GM19455 (cell line): ENCODE measurements around the gene SEZ6L2.
"Not testable (repeated sequence)": the region's sequence is repeated elsewhere in the genome, so short reads cannot be mapped to it uniquely, and the experiment has no call there.

Source experiments
- ATAC-seq: cut with Tn5 transposase; IDR thresholded peaks from one replicate; pipeline ENCODE4 v1.9.1; 2021; ENCODE audit not compliant: unreplicated experiment

The SEZ6L2 gene

DNA sequence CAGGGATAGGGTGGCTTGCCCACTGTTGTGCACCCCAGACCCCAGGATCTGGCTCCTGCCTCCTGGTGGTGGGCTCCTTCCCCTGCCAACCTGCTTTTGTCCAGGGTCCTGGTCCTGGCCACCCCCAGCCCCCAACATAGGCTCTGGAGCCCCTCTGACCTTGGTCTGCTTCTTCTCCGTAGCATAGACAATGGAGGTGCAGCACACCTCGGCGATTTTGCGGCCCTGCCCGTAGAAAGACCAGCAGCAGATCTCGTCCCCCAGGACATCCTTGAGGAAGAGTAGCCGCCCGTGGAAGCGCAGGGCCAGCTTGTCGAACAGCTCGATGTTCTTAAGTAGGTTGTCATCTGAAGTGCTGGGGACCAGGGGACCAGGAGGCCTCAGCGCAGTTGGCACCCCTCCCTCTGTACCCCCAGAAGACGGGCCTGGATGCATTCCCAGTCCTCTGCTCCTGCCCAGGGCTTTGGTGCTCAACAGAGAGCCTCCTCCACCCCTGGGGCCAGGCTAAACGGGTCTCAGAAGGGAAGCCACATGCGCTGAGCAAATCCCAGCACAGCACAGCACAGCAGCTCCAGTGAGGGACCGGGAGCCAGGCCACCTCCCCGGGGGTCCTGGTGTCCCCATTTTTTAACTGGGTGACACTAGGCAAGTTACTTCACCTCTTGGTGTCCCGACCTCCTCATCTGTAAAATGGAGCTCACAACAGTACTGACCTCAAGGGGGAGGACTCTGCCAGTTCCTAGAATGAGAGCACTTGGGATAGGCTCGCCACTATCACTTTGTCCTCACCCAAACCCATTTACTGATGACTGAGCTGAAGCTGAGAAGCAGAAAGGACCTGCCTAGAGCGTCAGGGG, 11.7 kb upstream of the SEZ6L2 start:
- ATAC-seq = no peak

DNA sequence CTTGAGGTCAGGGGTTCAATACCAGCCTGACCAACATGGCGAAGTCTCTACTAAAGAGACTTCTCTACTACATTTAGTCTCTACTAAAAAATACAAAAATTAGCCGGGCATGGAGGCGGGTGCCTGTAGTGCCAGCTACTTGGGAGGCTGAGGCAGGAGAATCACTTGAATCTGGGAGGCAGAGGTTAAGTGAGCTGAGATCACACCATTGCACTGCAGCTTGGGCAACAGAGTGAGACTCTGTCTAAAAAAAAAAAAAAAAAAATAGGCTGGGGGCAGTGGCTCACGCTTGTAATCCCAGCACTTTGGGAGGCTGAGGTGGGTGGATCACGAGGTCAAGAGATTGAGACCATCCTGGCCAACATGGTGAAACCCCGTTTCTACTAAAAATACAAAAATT, 10.5 kb upstream of the SEZ6L2 start:
- not testable (repeated sequence) for ATAC-seq

DNA sequence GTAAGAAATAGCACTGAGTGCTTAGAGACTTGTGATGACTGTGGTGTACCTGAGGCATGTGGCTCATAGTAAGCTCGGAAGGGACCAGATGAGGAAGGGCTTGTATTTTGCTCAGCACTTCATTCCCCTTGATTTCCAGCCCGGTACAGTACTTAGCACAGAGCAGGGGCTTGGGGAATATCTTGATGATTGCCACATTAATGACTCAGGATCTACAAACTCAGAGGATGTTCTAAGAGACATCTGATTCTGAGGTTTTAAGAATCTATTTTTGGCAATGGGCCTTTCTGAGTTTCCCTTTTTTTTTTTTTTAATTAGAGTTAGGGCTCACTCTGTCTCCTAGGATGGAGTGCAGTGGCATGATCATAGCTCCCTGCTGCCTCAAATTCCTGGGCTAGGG, 10.0 kb upstream of the SEZ6L2 start:
- no peak for ATAC-seq

DNA sequence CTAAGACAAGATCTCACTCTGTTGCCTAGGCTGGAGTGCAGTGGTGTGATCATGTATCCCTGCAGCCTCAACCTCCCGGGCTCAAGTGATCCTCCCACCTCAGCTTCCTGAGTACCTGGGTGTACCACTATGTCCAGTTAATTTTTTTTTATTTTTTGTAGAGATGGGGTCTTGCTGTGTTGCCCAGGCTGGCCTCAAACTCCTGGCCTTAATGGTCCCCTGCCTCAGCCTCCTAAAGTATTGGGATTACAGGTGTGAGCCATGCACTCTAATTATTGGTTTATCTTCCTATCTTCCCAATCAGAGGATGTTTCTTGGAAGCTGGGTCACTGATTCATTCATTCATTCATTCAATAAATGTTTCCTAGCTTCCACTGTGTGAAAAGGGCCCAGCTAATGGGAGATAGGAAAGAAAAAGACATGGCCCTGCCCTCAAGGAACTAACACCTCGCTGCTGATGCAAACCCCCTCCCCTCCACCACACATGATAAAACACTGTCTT, 9.4 kb upstream of the SEZ6L2 start:
- ATAC-seq = no peak

DNA sequence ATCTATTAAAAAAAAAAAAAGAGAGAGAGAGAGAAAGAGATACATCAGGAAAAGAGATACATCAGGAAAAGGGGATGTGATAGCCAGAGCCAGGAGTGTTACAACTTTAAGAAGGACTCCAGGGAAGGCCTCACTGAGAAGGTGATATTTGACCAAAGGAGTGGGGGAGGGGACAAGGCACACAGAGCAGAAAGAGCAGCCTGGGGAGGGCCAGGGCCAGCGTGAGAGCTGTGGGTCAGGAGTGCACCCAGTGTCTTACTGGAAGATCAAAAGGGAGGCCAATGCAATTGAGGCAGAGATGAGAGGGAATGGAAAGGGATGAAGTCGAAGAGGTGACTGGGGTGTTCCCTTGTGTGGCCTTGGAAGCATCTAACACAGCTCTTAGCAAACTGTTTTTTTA, 8.6 kb upstream of the SEZ6L2 start:
- no peak for ATAC-seq

DNA sequence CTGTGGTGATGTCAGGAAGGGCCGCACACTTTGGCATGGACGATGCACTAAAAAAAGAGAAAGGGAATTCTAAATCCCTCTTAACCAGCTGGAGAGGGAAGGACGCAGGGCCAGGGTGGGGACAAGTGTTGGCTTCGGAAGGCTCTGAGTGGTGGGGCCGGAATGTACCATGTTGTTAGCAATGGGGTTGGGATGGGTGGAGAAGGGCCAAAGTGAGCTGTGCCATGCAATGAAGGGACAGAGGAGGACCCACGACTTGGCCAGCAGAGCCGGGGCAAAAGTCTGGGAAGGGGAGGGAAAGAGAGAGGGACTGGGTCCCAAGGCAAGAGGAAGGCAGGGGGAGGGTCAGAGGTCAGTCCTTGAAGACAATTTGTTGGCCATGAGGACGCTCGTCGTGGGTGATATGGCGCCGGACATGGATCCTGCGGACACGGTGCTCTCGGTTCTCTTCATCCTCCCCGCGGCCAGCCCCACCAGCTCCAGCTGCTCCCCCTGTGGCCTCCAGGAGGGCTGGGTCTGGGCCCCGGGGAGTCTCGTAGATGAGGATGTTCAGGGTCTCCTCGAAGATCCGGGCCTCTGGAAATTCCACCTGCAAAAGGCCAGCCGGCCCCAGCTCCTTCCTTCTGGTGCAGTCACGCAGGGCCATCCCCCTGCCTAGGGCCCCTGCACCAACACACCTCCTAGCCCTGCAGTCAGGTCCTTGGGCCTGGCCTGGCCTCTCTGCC, 7.3 kb upstream of the SEZ6L2 start:
- ATAC-seq = no peak

DNA sequence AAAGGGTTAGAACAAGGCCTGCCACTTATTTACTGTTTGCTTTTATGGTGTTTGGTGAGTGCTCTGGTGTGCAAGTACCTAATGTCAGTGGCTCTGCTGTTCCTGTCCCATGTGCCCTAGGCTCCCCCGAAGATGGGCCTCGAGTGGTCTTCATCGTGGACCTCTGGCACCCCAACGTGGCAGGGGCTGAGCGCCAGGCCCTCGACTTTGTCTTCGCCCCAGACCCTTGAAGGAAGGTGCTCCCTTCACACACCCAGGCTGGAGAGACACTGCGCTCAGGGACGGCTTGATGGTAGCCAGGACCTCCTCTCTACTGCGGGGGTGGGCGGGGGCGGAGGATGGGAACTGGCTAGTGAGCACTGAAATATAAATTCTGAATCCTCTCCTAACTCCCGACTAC, 6.3 kb upstream of the SEZ6L2 start:
- ATAC-seq = no peak

DNA sequence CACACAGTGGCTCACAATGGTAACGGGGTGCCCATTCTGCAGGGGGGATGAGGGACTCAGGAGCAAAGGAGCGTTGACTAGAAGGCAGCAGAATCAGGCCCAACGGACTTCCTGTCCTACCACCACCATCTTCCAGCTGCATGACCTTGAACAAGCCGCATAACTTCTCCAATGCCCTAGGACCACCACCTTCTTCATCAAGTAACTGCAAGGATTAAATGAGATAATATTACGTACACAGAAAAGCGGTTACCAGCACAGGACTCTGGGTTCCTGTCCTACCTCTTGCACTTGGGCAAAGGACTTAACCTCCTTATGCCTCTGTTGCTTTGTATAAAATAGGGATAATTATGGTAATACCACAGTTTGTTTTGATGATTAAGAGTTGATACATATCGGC, 5.6 kb upstream of the SEZ6L2 start:
- ATAC-seq = no peak

DNA sequence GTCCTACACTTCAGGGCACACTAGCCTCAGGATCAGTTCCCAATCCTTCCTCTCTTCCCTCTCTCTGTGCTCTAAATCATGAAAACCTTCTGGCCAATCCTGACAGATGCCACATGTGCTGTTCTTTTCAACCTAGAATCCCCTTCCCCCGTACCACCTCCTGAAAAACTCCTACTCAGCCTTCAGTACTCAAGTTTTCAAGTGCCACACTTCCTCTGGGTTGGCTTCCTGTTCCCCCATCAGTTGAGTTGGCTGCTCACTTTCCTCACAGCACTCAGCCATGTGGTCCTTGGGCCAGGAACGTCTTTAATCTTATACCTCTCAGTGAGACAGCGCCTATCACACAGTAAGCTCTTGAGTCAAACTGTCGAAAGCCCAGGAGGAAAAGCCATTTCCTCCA, 4.2 kb upstream of the SEZ6L2 start:
- no peak for ATAC-seq

DNA sequence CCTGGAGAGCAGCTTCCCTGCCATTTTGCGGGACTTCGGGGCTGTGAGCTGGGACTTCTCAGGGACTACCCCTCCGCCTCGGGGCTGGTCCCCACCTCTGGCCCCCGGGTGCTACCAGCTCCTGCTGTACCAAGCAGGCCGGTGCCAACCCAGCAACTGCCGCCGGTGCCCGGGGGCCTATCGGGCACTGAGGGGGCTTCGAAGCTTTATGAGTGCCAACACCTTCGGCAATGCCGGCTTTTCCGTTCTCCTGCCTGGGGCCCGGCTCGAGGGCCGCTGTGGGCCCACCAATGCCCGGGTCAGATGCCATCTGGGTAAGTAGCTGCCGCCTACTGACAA, 2.2 kb upstream of the SEZ6L2 start:
- no peak for ATAC-seq

DNA sequence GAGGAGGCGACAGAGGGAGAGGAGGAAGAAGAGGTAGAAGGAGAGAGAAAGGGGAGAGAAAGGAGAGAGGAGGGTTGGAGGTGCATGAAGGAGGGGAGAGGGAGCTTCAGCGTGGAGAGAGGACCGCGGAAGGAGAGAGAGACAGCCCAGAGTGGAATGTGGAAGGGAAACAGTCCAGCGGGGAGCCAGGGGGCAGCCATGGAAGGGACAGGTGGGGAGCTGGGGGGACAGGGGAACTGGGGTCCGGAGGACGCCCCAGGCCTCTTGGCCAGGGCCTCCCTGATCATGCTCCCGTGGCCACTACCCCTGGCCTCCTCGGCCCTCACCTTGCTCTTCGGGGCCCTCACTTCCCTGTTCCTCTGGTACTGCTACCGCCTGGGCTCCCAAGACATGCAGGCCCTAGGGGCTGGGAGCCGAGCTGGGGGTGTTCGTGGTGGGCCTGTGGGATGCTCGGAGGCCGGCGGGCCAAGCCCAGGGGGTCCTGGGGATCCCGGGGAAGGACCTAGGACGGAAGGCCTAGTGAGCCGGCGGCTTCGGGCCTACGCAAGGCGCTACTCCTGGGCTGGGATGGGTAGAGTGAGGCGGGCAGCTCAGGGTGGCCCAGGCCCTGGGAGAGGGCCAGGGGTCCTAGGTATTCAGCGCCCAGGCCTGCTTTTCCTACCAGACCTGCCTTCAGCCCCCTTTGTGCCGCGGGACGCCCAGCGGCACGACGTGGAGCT, 1.7 kb upstream of the SEZ6L2 start:
- no peak for ATAC-seq

DNA sequence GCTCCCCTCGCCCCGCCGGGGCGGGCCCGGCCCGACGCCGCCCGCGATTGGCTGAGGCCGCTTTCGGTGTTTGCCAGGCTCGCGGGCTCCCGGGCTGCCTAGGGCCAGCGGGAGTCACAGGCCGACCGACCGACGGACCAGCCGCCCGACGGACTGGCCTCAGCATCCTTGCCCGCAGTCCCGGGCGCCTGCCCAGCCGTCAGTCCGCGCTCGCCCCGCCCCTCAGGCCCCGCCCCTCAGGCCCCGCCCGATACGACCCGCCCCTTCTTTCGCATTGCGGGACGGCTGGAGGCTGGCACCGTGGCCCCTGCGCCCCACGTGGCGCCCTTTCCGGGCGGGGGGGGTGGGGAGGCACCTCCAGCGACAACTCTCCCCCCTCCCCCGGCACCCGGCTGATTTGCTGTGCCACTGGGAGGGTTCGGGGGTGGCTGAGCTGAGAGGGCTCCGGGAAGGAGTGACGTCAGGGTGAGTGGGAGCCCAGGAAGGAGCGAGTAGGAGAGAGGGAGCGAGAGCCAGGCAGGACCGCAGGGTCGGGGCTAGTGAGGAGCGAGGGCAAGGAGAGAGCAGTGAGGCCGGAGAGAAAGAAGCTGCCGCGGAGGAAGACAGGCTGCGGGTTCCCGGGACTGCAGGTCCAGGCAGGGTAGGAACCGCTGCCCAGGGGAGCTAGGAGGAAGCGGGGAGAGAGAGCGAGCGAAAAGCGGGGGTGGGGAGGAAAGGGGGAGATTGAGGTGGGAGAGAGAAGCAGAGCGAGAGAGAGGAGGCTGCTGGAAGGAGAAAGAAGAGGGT, 945 bp upstream of the SEZ6L2 start, which contains the start of gene ASPHD1:
TSS of gene ASPHD1 (plus strand) at position 387 of the 786 bp plus-strand sequence. CDS start 484 bp downstream, outside the sequence.
- ATAC-seq = peak; percentile 65

DNA sequence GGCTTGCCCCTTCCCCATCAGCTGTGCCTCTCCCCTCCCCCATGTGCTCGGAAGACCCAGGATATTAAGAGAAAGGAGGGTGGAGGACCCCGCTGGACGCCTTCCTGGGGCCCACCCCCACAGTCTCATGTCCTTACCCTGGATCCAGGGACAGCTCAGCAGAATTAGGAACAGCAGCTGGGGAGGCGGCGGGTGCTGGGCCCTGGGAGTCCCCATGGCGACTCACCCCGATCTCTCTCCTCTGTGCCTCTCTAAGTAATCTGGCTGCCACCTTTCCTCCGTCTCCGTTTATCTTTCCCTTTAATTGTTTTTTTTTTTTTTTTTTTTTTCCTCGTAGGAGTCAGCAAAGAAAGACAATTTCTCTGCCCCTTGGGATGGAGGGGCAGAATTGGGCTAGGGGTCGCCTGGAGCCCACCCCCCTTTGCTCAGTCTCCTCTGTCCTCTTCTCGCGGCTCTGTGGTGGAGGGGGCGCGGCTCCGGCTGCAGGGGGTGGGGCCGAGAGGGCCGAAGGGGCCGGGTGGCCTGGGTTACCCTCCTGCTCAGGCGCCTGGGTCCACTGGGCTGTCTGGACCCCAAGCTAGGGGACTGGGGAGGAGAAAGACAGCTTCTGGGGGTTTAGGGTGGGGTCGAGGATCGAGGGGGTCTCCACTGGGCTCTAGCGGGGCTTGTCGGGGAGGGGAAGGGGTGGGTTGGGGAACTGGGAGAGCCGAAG, 390 bp downstream of the SEZ6L2 start:
- no peak for ATAC-seq

DNA sequence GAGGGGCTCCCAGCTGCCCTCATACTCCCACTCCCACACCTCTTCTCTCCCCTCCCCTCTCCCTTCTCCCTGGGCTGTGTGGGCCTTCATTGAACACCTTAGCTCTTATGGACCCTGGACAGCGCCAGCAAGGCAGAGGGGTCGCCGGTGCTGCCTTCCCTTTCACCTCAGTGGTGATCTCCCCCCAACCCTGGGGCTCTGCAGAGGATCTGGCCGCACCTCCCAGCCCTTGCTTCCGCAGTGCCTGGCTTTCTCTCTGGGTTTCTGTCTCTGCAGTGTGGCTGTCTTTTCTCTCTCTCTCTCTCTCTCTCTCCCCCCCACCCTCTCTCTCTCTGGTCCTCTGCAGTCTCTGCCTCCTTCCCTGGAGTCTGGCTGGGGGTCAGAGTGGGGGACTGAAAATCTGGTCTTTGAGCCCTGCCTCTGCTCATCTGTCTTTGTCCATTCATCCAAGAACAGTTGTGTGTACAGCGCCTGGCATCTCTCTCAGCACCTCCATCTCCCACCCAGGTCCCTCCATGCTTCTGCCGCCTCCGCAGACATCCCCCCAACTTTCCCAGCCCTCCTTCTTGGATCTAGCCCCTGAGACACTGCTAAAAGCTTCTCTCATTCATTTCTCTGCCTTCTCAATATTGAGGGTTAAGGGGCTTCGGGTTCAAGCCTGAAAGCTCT, 1.1 kb downstream of the SEZ6L2 start:
- no peak for ATAC-seq

DNA sequence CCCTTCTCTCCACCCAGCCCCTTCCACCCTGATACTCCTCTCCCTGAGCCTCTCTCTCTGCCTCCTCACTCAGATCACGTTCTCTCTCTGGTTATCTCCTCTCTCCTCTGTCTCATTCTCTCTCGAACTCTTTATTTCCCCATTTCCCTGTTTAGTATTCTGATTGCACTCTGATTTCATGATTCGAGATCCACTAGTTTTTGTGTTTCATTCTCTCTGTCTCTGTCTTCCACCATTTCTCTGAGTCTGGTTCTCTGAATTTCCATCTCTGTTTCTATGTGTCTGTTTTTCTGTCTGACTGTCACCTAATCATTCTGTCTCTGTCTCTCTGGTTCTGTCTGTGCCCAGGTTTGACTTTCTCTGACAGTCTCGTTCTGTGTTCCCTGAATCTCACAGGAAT, 2.0 kb downstream of the SEZ6L2 start:
- ATAC-seq = no peak

DNA sequence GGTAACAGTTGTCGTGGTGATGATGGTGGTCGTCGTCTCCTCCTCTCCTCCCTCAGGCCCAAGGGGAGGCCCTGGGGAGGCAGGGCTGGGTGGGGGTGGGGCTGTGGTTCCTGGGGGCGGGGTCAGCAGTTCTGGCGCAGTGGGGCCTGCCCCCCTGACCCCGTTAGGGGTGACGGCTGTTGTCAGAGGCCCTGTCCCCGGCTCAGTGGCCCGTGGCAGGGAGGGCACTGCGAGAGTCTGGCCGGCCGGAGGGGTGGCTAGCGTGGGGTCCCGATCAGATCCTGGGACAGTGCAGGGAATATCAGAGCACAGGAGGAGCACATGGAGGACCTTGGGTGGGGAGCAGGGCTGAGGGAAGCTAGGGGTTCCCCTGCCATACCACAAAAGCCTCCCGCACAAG, 2.5 kb downstream of the SEZ6L2 start:
- no peak for ATAC-seq

DNA sequence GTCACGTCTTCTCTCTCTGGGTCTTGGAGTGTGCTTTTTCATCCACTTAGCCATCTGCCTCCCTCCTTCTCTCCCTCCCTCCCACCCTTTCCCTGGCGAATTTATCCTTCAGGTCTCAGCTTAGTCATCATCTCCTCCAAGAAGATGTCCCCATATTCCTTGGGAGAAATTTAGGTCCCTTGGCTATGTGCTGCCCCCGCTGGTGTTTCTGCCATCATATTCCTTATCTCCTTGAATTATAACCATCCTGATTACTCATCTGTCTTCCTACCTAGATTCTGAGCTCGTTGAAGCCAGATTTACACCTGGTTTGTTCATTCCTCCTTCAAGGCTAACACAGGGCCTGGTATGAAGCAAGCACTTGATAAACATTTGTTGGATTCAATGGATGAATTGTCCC, 5.0 kb downstream of the SEZ6L2 start:
- ATAC-seq = no peak

DNA sequence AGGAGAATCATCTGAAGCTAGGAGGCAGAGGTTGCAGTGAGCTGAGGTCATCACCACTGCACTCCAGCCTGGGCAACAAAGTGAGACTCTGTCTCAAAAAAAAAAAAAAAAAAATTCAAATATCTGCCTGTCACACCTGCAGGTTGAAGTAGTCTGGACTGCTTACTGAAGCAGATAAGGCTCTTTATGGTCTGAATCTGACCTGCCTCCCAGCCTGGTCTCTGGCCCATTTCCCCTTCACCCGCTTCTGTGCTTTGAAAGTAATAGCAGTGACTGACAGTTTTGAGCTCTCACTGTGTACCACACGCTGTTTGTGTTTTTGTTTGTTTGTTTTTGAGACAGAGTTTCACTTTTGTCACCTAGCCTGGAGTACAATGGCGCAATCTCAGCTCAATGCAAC, 5.8 kb downstream of the SEZ6L2 start:
- ATAC-seq = no peak

DNA sequence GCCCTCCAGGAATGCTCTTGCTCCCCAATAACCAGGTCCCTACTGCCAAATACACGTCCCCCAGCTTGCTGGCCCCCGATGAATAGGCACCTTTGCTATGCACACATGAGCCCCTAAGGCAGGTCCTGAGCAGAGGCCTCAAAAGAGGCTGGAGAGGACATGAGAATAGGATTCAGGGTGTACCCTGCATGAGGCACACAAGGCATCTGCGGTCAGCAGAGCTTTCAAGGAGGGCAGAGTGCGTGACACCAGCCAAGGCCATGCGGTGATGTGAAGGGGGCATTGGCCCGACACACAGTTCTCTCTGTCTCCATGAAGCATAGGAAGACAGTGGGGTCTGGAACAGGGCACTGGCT, 6.9 kb downstream of the SEZ6L2 start:
- no peak for ATAC-seq
